HG02798 (cell line): ENCODE data around the gene CPNE5.

ENCODE experiments used
- ATAC-seq: cut with Tn5 transposase; IDR thresholded peaks from one replicate; pipeline ENCODE4 v1.9.1; 2021; ENCODE audit warnings: mild to moderate bottlenecking; ENCODE audit not compliant: unreplicated experiment, poor library complexity

The CPNE5 gene

GRCh38 chr6:36752187-36752885, 86.9 kb downstream of the CPNE5 start:
- no peak for ATAC-seq

GRCh38 chr6:36751833-36752186, 87.4 kb downstream of the CPNE5 start:
- no peak for ATAC-seq

DNA sequence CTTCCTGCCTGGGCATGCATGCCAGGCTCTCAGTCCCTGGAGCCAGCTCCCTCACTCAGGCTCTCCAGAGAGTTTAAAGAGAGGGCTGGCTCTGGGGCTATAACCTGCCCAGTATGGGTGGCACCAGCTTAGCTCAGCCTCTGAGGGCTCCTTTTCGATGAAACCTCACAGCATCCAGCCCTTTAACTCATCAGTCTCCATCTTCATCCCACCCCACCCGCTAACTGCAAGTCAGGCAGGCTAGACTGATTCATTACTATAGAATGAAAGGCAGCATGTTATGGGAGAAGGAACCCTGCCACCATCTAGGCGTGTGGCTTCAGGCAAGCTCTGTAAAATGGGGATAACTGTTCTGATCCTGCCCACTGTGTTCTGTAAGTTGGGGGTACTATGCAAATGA, 88.2 kb downstream of the CPNE5 start:
- no peak for ATAC-seq

DNA sequence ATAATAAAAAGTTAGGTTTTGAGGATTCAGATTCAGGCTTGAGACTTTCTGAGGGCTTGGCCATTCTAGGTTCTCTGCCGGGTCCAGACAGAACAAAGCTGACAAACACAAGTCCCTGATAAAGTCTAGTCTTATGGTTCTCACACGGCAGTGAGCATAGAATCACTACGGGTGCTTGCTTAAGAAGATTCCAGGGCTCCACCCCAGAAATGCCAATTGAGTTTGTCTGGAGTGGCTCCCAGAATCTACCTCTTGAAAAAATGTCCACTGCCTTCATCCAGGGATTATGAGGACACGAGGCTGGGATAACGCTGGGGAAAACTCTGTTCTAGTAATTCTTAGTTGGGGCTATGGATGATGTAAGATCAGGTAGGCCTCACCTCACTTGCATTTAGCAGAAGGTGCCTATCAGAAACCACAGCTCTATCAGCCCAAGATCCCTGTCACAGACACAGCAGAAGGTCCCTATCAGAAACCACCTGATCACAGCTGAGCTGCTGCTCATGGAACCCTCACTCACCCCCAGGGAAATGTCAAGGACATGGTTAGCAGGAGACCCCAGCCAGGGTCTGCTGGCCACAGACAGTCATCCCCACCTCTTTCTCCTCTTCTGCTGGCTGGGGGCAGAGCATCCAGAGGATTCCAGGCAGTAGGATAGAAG, 89.3 kb downstream of the CPNE5 start:
- no peak for ATAC-seq

DNA sequence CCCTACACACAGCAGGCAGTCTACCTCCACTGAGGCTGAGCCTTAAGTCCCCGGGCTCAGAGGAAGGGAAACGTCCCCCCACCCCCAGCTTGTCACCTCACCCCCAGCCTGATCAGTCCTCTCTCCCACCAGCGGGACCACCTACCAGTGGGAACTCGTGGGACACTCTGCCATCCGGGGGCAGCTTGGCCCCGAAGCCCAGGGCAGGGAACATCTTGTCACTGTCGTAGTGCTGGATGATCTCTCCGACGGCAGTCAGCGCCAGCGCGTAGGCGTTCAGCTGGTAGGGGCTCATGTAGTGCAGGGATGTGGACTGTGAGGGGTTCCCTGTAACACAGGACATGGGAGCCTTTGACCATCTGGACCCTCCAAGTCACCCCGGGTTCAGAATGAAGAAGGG, 93.0 kb downstream of the CPNE5 start:
- ATAC-seq: no peak

GRCh38 chr6:36745836-36746235, 93.4 kb downstream of the CPNE5 start:
- ATAC-seq: no peak

DNA sequence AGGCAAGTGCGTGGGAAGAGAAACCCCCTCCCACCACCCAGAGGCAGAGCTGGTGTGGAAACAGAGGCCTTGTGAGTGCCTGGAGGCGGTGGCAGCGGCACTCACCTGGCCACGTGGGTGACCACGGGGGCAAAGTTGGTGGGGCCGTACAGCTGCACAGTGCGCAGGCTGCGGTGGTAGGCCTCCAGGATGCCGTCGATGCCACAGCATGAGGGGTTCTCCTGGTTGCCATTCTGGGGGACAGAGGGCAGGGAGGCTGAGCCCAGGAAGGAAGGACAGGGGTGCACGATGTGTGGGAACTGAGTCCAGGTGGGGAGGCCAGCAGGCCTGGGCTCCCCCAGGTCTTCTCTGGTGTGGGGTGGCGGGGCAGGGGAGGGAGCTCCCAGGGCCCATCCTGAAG, 94.0 kb downstream of the CPNE5 start:
- ATAC-seq: no peak

- no peak for ATAC-seq
Observed at GRCh38 chr6:36744304-36744673, 95.0 kb downstream of the CPNE5 start.

DNA sequence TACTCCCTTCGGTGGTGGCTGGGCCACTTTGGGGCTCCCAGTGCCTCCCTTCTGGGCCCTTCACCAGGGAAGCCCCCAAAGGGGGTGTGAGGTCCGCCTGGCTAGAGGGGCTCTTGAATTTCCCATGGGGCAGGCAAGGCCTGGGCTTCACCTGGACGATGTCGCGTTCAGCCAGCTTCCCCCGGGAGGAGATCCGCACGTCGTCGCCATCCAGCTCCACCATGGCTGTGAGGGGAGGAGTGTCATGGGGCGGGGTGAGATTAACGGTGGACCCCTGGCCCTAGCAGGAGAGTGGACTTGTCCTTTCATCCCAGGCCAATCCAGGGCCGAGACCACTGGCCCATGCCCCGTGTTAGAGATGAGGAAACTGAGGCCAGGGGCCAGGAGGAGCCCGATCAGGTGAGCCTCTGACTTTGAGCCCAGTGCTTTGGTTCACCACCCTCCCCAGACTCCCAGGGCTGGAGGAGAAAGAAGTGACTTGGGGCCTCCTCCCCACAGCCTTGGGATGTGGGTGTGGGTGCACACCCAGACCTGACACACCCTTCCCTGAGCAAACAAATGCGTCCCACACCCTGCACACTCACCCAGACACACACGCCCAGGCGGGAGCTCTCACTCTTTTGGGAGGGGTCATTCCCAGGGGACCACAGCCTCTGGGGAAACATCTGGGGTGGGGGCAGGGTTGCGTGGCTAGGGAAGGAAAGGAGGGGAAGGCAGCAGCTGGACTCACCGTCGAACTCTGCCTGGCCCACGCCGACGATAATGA, 95.5 kb downstream of the CPNE5 start:
- no peak for ATAC-seq

- ATAC-seq: no peak
Observed at GRCh38 chr6:36743032-36743431, 96.2 kb downstream of the CPNE5 start.

DNA sequence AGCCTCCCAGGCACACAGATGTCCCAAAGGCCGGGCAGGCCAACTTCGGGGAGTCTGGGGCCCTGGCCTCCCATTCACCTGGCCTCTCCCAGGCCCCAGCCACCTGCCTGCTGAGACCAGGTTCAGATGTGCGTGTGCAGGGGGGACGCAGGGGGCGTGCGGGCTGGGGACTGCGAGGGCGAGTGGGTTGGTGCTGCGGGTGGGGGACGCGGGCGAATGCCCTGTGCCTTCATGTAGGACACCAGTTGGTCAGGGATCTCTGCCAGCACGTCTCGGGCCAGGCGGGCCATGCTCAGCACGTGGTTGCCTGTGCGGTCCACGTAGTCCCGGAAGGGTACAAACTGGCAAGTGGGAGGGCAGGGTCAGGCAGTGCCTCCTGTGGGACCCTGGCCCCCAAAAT, 97.1 kb downstream of the CPNE5 start:
- no peak for ATAC-seq

GRCh38 chr6:36740818-36741179, 98.4 kb downstream of the CPNE5 start:
- no peak for ATAC-seq

DNA sequence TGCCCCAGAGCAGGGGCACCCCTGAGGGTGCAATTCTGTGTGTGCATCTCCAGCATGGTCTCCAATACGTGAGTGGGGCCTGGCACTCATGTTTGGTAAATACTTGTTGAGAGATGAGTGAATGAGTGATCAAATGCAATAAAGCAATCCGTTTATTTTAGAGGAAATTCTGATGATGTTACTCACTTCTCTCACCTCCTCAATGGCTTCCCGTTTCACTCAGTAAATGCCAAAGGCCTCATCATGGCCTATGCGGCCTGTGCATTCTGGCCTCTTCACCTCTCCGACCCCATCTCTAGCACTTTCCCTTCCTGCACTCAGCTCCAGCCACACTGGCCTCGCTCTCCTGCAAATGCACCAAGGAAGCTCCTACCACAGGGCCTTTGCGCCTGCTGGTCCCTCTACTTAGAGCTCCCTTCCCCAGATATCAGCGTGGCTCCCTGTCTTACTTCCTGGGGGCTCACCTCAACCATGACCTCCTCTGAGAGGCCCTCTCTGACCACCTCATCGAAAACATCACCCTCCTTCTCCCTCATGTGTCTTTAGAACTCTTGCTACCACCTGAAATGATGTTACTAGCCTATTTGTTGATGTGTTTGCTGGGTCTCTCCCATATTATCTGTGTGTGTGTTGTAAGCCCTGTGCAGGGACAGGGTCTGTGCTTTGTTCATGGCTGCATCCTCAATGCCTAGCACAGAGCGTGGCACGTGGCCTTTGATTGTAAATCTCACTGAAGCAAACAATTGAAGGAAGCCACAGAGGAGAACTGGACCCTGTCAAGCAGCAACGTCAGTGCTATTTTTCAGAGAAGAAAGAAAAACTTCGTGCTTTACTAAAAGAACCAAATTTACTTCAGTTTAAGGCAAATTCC, 99.1 kb downstream of the CPNE5 start:
- no peak for ATAC-seq

GRCh38 chr6:36738108-36738507, 101.1 kb downstream of the CPNE5 start:
- no peak for ATAC-seq

DNA sequence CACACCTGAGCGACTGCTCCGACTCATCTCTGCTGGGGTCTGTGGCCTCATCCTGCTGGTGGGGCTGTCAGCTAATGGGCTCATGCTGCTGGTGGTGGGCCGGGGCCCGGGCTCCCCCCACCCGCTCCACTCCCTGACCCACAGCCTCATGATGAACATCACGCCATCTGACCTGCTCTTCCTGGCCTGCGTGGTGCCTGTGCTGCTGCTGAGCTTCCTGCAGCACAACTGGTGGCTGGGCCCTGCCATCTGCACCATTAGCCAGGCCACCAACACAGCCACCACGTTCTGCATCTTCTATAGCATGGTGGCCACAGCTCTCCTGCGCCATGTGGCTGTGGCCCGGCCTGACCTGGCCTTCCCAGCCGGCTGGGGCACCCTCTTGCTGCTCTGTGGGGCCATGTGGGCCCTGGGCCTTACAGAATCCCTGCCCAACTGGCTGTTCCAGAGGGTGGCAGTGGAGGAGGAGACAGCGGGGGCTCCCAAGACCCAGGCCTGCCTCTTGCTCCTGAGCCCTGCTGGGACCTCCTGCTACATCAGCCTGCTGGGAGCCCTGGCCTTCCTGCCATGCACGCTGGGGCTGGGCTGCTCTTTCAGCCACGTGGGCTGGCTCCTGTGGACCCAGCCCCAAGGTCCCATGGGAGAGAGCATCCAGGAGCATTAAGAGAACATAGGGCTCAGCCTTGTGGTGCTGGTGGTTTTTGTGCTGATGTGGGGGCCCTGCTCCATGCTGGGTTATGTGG, 102.0 kb downstream of the CPNE5 start:
- ATAC-seq: no peak

- no peak for ATAC-seq
Observed at GRCh38 chr6:36735110-36736071, 103.9 kb downstream of the CPNE5 start.

- ATAC-seq: no peak
Observed at GRCh38 chr6:36734486-36735060, 104.7 kb downstream of the CPNE5 start.

DNA sequence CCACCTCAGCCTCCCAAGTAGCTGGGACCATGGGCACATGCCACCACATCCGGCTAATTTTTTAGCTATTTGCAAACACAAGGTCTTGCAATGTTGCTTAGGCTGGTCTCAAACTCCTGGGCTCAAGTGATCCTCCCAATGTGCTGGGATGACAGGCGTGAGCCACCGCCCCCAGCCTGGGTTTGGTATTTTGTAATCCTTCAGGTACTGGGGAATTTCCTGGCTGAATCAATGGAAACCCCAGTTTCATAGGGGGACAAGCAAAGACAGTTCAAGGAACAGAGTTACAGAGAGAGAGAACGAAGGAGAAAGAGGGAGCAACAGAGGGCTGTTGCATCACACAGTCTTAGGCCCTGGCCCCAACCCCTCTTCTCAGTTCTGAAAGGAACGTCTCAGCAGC, 105.9 kb downstream of the CPNE5 start:
- ATAC-seq: no peak
